SU-DHL-6 (cell line): ENCODE measurements around the gene MEIS3.

Experiments used
- EZH2phosphoT487 ChIP-seq: fragments of 200-600 bp; sonication (generic), shearing (Covaris generic); conservative IDR thresholded peaks from 2 replicates; pipeline ENCODE4 v1.6.1; 2018; ENCODE audit warnings: mild to moderate bottlenecking, antibody characterized with exemption, low read length, moderate library complexity, mixed read lengths
- TF ChIP-seq, protein P1 (sequence below): fragments of 200-600 bp; sonication (generic); IDR thresholded peaks from one replicate; pipeline ENCODE4 v1.5.1; 2017; ENCODE audit warnings: antibody characterized with exemption, mild to moderate bottlenecking, low read length, moderate library complexity; ENCODE audit not compliant: insufficient read depth, poor library complexity, severe bottlenecking

DNA sequence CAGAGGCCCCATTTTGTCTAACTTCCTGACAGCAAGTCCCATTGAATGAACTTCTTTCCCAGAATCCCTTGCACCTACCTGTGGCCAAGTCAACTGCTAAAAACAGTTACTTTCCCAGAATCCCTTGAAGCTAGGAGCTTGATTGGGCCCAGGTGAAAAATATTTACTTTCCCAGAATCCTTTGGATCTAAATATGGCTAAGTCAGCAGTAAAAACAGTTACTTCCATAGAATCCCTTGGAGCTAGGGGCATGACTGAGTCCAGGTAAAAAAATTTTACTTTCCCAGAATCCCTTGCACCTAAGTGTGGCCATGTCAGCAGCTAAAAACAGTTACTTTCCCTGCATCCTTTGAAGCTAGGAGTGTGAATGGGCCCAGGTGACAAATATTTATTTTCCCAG lies 13.2 kb upstream of the MEIS3 start:
- TF ChIP-seq, protein P1, sequence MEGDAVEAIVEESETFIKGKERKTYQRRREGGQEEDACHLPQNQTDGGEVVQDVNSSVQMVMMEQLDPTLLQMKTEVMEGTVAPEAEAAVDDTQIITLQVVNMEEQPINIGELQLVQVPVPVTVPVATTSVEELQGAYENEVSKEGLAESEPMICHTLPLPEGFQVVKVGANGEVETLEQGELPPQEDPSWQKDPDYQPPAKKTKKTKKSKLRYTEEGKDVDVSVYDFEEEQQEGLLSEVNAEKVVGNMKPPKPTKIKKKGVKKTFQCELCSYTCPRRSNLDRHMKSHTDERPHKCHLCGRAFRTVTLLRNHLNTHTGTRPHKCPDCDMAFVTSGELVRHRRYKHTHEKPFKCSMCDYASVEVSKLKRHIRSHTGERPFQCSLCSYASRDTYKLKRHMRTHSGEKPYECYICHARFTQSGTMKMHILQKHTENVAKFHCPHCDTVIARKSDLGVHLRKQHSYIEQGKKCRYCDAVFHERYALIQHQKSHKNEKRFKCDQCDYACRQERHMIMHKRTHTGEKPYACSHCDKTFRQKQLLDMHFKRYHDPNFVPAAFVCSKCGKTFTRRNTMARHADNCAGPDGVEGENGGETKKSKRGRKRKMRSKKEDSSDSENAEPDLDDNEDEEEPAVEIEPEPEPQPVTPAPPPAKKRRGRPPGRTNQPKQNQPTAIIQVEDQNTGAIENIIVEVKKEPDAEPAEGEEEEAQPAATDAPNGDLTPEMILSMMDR: no peak
- no peak for TF ChIP-seq EZH2phosphoT487
